Midbrain (tissue), 1 donor: Measurements from ENCODE around the gene KREMEN1.
"Not testable (repeated sequence)": the region's sequence is repeated elsewhere in the genome, so short reads cannot be mapped to it uniquely, and the experiment has no call there.

Experiments
- DNase-seq: peaks from one replicate; lab custom pipeline; 2025; lab: John Stamatoyannopoulos, UW

Gene KREMEN1

GRCh38 chr22:29078036-29078868 is 5.4 kb downstream of the KREMEN1 start:
- no peak for DNase-seq

DNA sequence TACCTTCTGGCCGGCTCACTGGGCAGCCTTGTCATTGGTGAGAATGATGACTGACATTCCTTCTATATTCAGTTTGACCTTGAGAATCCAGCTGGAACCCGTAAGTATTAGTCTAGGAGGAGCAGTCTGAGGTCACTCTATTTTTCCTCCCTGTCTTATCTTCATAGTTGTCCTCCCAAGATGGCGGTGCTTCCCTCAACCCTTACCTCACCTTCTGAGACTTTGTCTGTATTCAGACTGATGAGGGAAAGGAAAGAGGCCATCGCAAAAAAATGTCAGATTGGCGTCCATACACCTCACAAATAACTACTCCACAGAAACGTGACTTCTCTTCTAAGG is 6.0 kb downstream of the KREMEN1 start:
- no peak for DNase-seq

- DNase-seq: no peak
These were observed 6.5 kb downstream of the KREMEN1 start for GRCh38 chr22:29079218-29079901.

GRCh38 chr22:29080106-29080975 is 7.5 kb downstream of the KREMEN1 start:
- no peak for DNase-seq

- no peak for DNase-seq
These were observed 8.8 kb downstream of the KREMEN1 start for GRCh38 chr22:29081517-29082236.

- DNase-seq: no peak
These were observed 10.2 kb downstream of the KREMEN1 start for GRCh38 chr22:29082826-29083545.

DNA sequence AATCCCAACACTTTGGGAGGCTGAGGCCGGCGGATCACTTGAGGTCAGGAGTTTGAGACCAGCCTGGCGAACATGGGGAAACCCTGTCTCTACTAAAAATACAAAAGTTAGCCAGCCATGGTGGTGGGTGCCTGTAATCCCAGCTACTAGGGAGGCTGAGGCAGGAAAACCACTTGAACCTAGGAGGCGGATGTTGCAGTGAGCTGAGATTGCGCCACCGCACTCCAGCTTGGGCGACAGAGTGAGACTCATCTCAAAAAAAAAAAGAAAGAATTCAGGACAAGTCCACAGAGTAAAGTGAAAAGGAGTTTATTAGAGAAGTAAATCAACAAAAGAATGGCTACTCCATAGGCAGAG is 10.7 kb downstream of the KREMEN1 start:
- DNase-seq: not testable (repeated sequence)

- no peak for DNase-seq
These were observed 11.2 kb downstream of the KREMEN1 start for GRCh38 chr22:29083933-29084591.

- DNase-seq: no peak
These were observed 14.2 kb downstream of the KREMEN1 start for GRCh38 chr22:29087012-29087411.

DNA sequence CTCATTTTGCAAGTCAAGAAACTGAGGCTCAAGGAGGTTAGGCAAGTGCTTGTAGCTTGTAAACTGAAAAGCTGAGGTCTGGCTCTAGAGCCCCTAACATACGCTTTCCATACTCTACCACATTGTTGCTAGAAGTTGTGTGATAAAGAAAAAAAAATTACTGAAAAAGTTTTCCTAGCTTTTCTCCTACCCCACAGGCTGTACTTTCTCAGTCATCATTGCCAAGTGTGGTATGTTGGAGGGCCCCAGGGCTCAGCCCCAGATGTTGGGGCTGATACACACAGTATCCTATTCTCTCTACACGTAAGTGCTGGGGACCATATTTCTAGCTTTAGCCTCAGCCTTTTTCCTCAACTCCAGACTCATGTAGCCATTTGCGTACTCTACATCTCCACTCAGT is 16.0 kb downstream of the KREMEN1 start:
- no peak for DNase-seq

DNA sequence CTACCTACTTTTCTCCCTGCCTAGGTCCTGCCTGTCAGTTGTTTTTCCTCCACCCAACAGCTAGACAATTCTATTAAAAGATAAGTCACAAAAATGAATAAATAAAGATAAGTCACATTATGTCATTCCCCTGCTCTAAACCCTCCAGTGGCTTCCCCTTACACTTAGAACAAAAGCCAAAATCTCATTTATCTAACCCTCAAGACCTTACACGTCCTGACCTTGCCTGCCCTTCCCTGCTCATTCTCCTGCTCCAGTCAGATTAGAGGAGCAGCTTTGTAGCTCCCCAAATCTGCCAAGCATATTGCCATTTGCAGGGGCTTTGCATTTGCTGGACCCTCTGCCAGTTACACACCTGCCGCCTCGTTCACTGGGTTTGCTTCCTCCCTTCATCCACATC is 16.7 kb downstream of the KREMEN1 start:
- no peak for DNase-seq

DNA sequence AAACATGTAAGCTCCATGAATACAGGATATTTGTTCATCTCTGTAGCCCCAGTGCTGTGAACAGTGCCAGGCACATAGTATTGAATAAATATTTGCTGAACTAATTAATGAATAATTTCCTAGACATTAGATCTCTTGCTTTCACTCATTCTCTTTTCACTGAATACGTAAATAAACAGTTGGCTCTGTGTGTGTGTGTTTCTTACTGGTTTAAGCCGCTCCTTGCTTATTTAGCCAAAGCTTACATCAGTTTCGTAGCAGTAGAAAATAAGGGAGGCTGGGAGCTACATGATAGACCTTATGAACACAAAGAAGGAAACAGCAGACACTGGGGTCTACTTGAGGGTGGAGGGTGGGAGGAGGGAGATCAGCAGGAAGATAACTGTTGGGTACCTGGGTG is 17.2 kb downstream of the KREMEN1 start:
- no peak for DNase-seq

- no peak for DNase-seq
These were observed 19.4 kb downstream of the KREMEN1 start for GRCh38 chr22:29092243-29092642.

DNA sequence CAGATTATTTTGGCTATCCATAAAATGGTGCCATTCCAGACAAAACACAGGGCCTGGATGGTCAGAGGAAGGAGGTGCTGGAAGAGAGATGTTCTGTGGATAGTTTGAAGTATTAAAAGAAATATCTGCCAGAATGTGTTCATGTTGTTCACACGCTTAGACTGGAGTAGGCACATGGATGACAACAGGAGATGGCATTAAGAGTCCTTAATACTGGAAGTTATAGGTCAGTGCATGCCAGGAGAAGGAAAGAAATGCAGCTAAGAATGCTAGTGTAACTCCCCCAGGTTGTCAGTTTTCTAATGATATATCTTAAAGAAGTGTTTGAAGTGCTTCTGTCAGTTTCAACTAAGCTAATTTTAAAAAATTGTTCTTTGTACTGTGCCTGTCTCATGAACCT is 20.2 kb downstream of the KREMEN1 start:
- no peak for DNase-seq

GRCh38 chr22:29093501-29094300 is 20.9 kb downstream of the KREMEN1 start:
- DNase-seq: no peak

- no peak for DNase-seq
These were observed 22.6 kb downstream of the KREMEN1 start for GRCh38 chr22:29095459-29095858.

DNA sequence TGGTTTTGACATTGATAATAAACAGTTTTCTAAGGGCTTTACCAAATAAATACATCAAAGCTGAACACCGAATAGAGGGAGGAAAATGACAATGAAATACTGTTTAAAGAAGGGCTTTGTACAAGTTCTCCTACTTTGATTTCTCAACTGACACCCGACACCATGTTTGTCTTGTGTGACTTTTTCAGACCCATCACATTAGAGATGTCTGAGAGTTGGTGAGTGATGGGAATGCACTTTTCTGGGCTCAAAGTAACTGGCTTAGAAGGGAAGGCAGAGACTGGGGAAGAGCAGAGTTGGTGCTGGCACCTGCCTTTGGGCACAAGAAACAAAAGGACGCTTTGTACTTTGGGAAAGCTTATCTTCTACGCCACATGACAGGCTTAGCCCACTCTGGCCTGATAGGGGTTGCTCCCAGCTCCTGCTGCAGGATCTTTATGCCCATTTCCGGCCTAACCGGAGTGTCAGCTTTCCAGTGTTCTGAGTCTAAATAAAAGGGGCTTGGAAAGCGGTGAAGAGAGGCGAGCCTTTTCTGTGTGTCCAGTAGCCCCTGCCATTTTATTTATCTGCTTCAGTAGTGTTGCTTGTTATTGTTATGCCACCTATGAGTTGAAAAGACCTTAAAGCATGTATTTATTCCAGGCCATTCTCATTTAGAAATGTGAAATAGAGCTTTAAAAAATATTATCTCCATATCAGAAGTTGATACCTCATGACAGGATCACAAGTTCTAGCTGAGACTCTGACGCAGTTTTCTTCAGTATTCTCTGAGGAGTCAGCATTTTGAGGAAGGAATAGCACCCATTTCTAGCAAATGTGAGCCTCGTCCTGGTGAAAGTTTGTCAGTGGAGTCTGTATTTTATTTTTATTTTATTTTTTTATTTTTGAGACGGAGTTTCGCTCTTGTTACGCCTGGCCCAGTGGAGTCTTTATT is 24.2 kb downstream of the KREMEN1 start:
- peak; percentile 28 for DNase-seq

DNA sequence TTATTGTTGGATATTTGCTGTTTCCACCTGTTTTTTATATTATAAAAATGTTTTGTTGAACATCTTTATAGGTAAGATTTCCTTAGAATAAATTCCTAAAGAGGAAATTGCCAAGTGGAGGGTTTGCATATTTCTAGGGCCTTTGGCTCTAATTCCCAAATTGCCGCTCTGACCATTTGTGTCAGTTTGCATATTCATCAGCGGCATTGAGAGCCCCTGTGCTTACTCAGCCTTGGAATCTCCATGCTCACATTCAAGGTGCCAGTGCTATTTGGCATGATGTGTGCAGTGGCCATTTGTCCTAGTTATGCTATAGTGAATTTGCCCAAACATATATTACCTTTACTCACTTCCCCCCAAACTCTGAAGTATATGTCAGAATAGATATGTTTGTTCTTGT is 25.5 kb downstream of the KREMEN1 start:
- DNase-seq: no peak

DNA sequence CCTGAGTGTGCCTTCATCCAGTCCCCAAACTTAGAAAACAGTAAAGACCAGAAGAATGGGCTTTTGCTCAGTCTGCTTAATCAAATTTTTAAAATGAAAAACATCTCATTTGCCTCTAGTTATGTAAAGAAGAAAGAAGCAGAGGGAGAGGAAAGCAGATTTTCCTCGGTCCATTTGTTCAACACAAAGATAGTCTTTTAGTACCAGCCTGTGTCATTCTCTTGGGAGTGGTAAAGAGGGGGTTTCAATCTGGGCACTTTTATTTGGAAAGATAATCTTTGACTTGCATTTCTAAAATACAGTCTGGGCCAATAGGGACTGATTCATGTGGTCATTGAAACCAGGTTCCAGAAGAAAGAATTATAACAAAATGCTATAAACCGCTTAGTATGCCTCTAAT is 29.5 kb downstream of the KREMEN1 start:
- no peak for DNase-seq
